ENCODE results near the gene KRTAP13-3. TPM values are rescaled to one million over a fixed set of nuclear protein-coding genes. Genes with fewer than 3 reads are reported as not detected.

KRTAP13-3 gene, protein sequence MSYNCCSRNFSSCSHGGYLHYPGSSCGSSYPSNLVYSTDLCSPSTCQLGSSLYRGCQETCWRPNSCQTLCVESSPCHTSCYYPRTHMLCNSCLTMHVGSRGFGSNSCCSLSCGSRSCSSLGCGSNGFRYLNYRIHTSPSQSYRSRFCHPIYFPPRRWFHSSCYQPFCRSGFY
- not detected for total RNA-seq (2021; ENCODE audit: unreplicated experiment)
- polyA plus RNA-seq (2012), result not detected in 2 replicates
- not detected for Bru-seq, nascent RNA
- BruChase-seq, experiment 1, labeled RNA remaining after a 6-hour chase, result not detected
- BruChase-seq, experiment 2, labeled RNA remaining after a 2-hour chase, result not detected
- long read RNA-seq, result 0 reads

DNA sequence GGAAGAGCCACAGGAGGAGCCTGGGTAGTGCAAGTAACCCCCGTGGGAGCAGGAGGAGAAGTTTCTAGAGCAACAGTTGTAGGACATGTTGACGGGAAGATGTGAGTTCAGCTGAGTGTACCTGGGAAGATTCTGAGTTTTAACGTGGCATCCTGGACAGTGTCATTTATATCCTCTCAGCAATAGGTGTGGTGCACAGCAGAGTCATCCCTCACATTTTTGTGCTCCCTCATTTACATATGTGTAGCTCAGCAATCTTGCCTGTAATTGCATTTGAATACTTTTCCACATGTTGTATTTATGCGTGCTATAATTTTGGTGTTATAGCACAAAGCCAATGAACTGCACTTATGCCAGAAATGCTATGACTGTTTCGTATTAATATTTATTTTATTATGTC is at the start of gene KRTAP13-3:
Gene KRTAP13-3 (minus strand): TSS at position 101 of the 400 bp plus-strand sequence. CDS start 14 bp downstream, at position 87.
- Histone ChIP-seq H3K9me2 (ENCODE audit: insufficient read depth) (no peaks in the 10 kb centered on the region), H3K4me3 (replicated peaks in 1 of 2; ENCODE audit: low read depth in 1 of 2, low read length in 2 of 2) (no peak within 1 kb of the TSS), H4K20me1 (ENCODE audit: insufficient read depth) (no peaks in the 10 kb centered on the region), H3K9me3 (ENCODE audit: control insufficient read depth in 1 of 2, insufficient read depth in 1 of 2, low read depth in 1 of 2, low read length in 2 of 2) (peaks cover 23 to 27% of the 10 kb centered on the region in 2 experiments; a peak in 3 of 4 replicates), H3K79me2 (ENCODE audit: insufficient read depth, low read length) (no peaks in the 10 kb centered on the region), H3K36me3 (ENCODE audit: control insufficient read depth in 1 of 2, insufficient read depth in 2 of 2, low read length in 2 of 2) (no peaks in the 10 kb centered on the region), H3K9ac (ENCODE audit: low read length) (no peak within 1 kb of the TSS), H3K4me1 (ENCODE audit: control insufficient read depth in 1 of 2, insufficient read depth in 2 of 2, low read length in 2 of 2) (no peaks in the 10 kb centered on the region), H2AFZ (ENCODE audit: low read depth, low read length, poor library complexity, severe bottlenecking) (no peak within 1 kb of the TSS), H3K27me3 (ENCODE audit: insufficient read depth, low read length) (no peaks in the 10 kb centered on the region), H3K4me2 (ENCODE audit: low read length) (no peak within 1 kb of the TSS), H3K27ac (ENCODE audit: low read depth, low read length) (no peak within 1 kb of the TSS)
- ChIA-PET CTCF (no interaction called here), RAD21 (ENCODE audit: low non-redundant PET in 1 of 2, low total read pairs in 2 of 2, uncharacterized antibody in 2 of 2, unreplicated experiment in 2 of 2) (no interaction called here), POLR2A (no interaction called here)
- BruUV-seq (replicated peaks), result no TSS peak
- intact Hi-C loops (cut with micrococcal nuclease), result no loop called here
- DNase-seq (ENCODE audit: low read depth, low spot score), result no peak
- TF ChIP-seq FOSL1 (IDR thresholded peaks at IDR 0.05; ENCODE audit: low read depth), result no peak
- no peak for TF ChIP-seq CBX3 (IDR thresholded peaks at IDR 0.05; ENCODE audit: low read depth)
- no peak for TF ChIP-seq CEBPB (IDR thresholded peaks at IDR 0.05; ENCODE audit: low read depth)
- TF ChIP-seq SIN3A (IDR thresholded peaks at IDR 0.05; ENCODE audit: low read depth), result no peak
- TF ChIP-seq RAD21 (IDR thresholded peaks at IDR 0.05; ENCODE audit: low read depth), result no peak
- TF ChIP-seq POLR2AphosphoS5 (IDR thresholded peaks at IDR 0.05; ENCODE audit: low read depth, low read length), result no peak
- TF ChIP-seq JUND (IDR thresholded peaks at IDR 0.05), result no peak
- TF ChIP-seq, protein P1, sequence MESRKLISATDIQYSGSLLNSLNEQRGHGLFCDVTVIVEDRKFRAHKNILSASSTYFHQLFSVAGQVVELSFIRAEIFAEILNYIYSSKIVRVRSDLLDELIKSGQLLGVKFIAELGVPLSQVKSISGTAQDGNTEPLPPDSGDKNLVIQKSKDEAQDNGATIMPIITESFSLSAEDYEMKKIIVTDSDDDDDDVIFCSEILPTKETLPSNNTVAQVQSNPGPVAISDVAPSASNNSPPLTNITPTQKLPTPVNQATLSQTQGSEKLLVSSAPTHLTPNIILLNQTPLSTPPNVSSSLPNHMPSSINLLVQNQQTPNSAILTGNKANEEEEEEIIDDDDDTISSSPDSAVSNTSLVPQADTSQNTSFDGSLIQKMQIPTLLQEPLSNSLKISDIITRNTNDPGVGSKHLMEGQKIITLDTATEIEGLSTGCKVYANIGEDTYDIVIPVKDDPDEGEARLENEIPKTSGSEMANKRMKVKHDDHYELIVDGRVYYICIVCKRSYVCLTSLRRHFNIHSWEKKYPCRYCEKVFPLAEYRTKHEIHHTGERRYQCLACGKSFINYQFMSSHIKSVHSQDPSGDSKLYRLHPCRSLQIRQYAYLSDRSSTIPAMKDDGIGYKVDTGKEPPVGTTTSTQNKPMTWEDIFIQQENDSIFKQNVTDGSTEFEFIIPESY (IDR thresholded peaks at IDR 0.05; ENCODE audit: extremely low read depth, insufficient replicate concordance, low read length), result no peak
- TF ChIP-seq EGR1 (IDR thresholded peaks at IDR 0.05; ENCODE audit: low read depth), result no peak
- no peak for TF ChIP-seq POLR2A (IDR thresholded peaks at IDR 0.05; ENCODE audit: borderline replicate concordance, extremely low read depth, insufficient read depth, insufficient read length)
- TF ChIP-seq, protein P2, sequence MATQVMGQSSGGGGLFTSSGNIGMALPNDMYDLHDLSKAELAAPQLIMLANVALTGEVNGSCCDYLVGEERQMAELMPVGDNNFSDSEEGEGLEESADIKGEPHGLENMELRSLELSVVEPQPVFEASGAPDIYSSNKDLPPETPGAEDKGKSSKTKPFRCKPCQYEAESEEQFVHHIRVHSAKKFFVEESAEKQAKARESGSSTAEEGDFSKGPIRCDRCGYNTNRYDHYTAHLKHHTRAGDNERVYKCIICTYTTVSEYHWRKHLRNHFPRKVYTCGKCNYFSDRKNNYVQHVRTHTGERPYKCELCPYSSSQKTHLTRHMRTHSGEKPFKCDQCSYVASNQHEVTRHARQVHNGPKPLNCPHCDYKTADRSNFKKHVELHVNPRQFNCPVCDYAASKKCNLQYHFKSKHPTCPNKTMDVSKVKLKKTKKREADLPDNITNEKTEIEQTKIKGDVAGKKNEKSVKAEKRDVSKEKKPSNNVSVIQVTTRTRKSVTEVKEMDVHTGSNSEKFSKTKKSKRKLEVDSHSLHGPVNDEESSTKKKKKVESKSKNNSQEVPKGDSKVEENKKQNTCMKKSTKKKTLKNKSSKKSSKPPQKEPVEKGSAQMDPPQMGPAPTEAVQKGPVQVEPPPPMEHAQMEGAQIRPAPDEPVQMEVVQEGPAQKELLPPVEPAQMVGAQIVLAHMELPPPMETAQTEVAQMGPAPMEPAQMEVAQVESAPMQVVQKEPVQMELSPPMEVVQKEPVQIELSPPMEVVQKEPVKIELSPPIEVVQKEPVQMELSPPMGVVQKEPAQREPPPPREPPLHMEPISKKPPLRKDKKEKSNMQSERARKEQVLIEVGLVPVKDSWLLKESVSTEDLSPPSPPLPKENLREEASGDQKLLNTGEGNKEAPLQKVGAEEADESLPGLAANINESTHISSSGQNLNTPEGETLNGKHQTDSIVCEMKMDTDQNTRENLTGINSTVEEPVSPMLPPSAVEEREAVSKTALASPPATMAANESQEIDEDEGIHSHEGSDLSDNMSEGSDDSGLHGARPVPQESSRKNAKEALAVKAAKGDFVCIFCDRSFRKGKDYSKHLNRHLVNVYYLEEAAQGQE (IDR thresholded peaks at IDR 0.05; ENCODE audit: low read depth), result no peak
- no peak for TF ChIP-seq SP1 (IDR thresholded peaks at IDR 0.05; ENCODE audit: low read depth)
- TF ChIP-seq, protein P3, sequence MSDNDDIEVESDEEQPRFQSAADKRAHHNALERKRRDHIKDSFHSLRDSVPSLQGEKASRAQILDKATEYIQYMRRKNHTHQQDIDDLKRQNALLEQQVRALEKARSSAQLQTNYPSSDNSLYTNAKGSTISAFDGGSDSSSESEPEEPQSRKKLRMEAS (IDR thresholded peaks at IDR 0.05), result no peak
- TF ChIP-seq, protein P4, sequence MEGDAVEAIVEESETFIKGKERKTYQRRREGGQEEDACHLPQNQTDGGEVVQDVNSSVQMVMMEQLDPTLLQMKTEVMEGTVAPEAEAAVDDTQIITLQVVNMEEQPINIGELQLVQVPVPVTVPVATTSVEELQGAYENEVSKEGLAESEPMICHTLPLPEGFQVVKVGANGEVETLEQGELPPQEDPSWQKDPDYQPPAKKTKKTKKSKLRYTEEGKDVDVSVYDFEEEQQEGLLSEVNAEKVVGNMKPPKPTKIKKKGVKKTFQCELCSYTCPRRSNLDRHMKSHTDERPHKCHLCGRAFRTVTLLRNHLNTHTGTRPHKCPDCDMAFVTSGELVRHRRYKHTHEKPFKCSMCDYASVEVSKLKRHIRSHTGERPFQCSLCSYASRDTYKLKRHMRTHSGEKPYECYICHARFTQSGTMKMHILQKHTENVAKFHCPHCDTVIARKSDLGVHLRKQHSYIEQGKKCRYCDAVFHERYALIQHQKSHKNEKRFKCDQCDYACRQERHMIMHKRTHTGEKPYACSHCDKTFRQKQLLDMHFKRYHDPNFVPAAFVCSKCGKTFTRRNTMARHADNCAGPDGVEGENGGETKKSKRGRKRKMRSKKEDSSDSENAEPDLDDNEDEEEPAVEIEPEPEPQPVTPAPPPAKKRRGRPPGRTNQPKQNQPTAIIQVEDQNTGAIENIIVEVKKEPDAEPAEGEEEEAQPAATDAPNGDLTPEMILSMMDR (IDR thresholded peaks at IDR 0.05 in 2 of 3, conservative IDR thresholded peaks at IDR 0.05 in 1 of 3; ENCODE audit: borderline replicate concordance in 1 of 3, insufficient read depth in 1 of 3, low read depth in 2 of 3, low read length in 2 of 3), result no peak
- no peak for TF ChIP-seq SRF (IDR thresholded peaks at IDR 0.05; ENCODE audit: low read depth)
- no peak for TF ChIP-seq YY1 (IDR thresholded peaks at IDR 0.05; ENCODE audit: extremely low read depth, insufficient replicate concordance, low read depth, low read length)
- no peak for TF ChIP-seq EZH2 (IDR thresholded peaks at IDR 0.05)
- TF ChIP-seq, protein P5, sequence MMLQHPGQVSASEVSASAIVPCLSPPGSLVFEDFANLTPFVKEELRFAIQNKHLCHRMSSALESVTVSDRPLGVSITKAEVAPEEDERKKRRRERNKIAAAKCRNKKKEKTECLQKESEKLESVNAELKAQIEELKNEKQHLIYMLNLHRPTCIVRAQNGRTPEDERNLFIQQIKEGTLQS (IDR thresholded peaks at IDR 0.05), result no peak
- TF ChIP-seq ZNF274 (IDR thresholded peaks at IDR 0.05; ENCODE audit: low read depth, low read length), result no peak
- no peak for TF ChIP-seq ELF1 (IDR thresholded peaks at IDR 0.05; ENCODE audit: borderline replicate concordance, low read depth)
- no peak for ATAC-seq

All from HCT116 (cell line).